Spinal cord (tissue), 10 donors: Measurements from ENCODE around the gene CCL21. TPM values are rescaled to one million over a fixed set of nuclear protein-coding genes. Genes with fewer than 3 reads are reported as not detected.
"Not testable (repeated sequence)": the region's sequence is repeated elsewhere in the genome, so short reads cannot be mapped to it uniquely, and the experiment has no call there.

ENCODE experiments used
- DNase-seq, 6 donors: peaks; one replicate each; pipeline versions ENCODE4 v3.0.0 to v3.0.0-alpha.2; 2013 to 2015; ENCODE audit warnings: low spot score in 6 of 6, low read depth in 4 of 6
- H3K27ac ChIP-seq: one replicate; pipeline ENCODE4 v1.5.1; 2013; ENCODE audit warnings: low read depth, low read length, control low read depth
- H3K27me3 ChIP-seq: one replicate; pipeline ENCODE4 v1.6.1; 2013; ENCODE audit warnings: low read length; ENCODE audit not compliant: control insufficient read depth, insufficient read depth
- H3K36me3 ChIP-seq: one replicate; pipeline ENCODE4 v1.6.1; 2013; ENCODE audit warnings: low read length; ENCODE audit not compliant: control insufficient read depth, insufficient read depth
- H3K4me1 ChIP-seq: one replicate; pipeline ENCODE4 v1.6.1; 2013; ENCODE audit warnings: low read length; ENCODE audit not compliant: control insufficient read depth, insufficient read depth
- H3K4me3 ChIP-seq: one replicate; pipeline ENCODE4 v1.5.1; 2013; ENCODE audit warnings: low read depth, low read length, control low read depth
- H3K9me3 ChIP-seq: one replicate; pipeline ENCODE4 v1.6.1; 2013; ENCODE audit warnings: low read length; ENCODE audit not compliant: control insufficient read depth, insufficient read depth
- whole genome bisulfite sequencing: methylation state at CpG from one replicate; pipeline ENCODE4 v1.1.5; 2013; ENCODE audit warnings: missing lambda C conversion rate; ENCODE audit not compliant: insufficient coverage; 5-methylcytosine and 5-hydroxymethylcytosine counted together
- polyA plus RNA-seq, 2 donors: library from polyadenylated mRNA; unstranded; fragments of 120-200 nt; gene quantifications; one replicate each; pipeline ENCODE4 v1.2.1, GENCODE V29; 2013; ENCODE audit not compliant: insufficient read length in 2 of 2
- total RNA-seq, 2 donors: library from RNA; depleted of rRNA in 1 of 2; stranded (reverse); fragments of 120-200 nt in 1 of 2; fragments of >200 nt in 1 of 2; gene quantifications; one replicate each; pipeline versions ENCODE4 v1.2.3 to v1.2.4, GENCODE V29; 2013 to 2014
- donor health status: healthy.

The CCL21 gene
- total and polyA plus RNA-seq, 4 donors, result 0.18 to 0.44 TPM; not detected in 2

- H3K9me3 ChIP-seq, result no peaks in the 10 kb centered on the region
- no peak overlapping the region for H3K27ac ChIP-seq
- H3K4me3 ChIP-seq, result no peak overlapping the region
- no peaks in the 10 kb centered on the region for H3K27me3 ChIP-seq
- no peaks in the 10 kb centered on the region for H3K36me3 ChIP-seq
- no peak for DNase-seq
- no peaks in the 10 kb centered on the region for H3K4me1 ChIP-seq
These were observed 24.8 kb upstream of the CCL21 start for GRCh38 chr9:34734720-34735119.

DNA sequence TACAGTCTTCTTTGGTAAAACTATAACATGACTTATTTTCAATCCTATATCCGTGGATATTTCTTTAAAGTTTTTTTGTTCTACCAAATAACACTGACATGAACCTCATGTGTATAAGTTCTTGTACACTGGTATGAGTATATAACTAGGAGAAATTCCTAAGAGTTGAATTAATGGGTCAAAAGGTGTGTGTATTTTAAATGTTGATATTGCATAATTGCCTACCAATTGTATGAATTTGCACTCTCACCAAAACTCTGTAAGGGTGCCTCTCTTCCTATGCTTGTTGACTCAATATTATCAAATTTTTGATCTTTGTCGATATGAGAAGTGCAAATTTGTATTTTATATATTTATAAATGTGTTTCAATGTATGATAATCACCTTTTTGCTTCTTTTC is 22.9 kb upstream of the CCL21 start:
- Histone ChIP-seq H3K4me3 (no peak overlapping the region), H3K9me3 (no peaks in the 10 kb centered on the region), H3K36me3 (no peaks in the 10 kb centered on the region), H3K27ac (no peak overlapping the region), H3K4me1 (no peaks in the 10 kb centered on the region), H3K27me3 (no peaks in the 10 kb centered on the region)
- whole genome bisulfite sequencing, result no CpG with 5 or more reads among the region's 2 CpGs
- DNase-seq, result no peak

DNA sequence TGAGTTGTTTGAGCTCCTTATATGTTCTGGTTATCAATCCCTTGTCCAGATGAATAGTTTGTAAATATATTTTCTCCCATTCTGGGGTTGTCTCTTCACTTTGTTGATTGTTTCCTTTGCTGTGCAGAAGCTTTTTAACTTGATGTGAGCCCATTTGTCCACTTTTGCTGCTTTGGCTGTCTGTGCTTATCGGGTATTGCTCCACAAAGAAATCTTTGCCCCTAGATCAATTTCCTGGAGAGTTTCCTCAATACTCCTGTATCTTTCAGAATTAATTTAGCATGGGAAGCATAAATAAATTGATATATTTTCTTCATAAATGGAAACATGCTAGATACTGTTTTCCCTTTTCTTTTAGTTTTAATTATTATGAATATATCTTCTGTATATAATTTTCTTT is 22.5 kb upstream of the CCL21 start:
- no peaks in the 10 kb centered on the region for H3K4me1 ChIP-seq
- no peaks in the 10 kb centered on the region for H3K9me3 ChIP-seq
- H3K27me3 ChIP-seq, result no peaks in the 10 kb centered on the region
- H3K27ac ChIP-seq, result no peak overlapping the region
- no peak for DNase-seq
- no CpG with 5 or more reads among the region's 1 CpG for WGBS
- no peaks in the 10 kb centered on the region for H3K36me3 ChIP-seq
- no peak overlapping the region for H3K4me3 ChIP-seq

- DNase-seq, result no peak
- Histone ChIP-seq H3K36me3 (no peaks in the 10 kb centered on the region), H3K27ac (no peak overlapping the region), H3K4me1 (no peaks in the 10 kb centered on the region), H3K9me3 (no peaks in the 10 kb centered on the region), H3K27me3 (no peaks in the 10 kb centered on the region), H3K4me3 (no peak overlapping the region)
- 86% methylated on average over 11 of the region's 11 CpGs for WGBS
These were observed 13.2 kb upstream of the CCL21 start for GRCh38 chr9:34723141-34723540.

- not testable (repeated sequence) for DNase-seq, H3K27ac ChIP-seq, H3K4me3 ChIP-seq, H3K27me3 ChIP-seq, H3K9me3 ChIP-seq, H3K36me3 ChIP-seq, H3K4me1 ChIP-seq
These were observed 9.8 kb upstream of the CCL21 start for GRCh38 chr9:34719769-34720025.

DNA sequence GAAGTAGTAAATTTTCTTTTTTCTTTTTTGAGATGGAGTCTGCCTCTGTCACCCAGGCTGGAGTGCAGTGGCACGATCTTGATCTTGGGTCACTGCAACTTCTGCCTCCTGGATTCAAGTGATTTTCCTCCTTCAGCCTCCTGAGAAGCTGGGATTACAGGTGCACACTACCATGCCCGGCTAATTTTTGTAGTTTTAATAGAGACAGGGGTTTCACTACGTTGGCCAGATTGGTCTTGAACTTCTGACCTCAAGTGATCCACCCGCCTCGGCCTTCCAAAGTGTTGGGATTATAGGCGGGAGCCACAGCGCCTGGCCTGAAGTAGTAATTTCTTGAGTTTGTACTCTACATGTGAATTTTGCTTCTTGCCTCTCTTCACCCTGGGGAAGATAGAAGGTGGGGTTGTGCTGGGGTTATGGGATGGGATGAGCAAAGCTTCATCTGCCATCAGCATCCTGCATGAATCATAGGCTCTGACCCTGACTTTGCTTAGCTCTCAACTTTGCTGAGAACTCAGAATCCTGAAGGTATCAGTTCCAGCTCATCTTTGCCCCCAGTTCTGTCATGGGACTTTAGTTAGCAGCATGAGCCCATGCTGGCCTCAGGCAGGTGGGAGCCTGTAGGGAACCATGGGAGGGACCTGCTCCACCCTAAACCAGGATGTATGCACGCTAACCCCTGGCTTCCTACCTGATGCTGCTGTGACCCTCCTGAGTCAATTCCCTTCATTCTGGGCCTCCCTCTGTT is 9.3 kb upstream of the CCL21 start:
- Histone ChIP-seq H3K27me3 (no peaks in the 10 kb centered on the region), H3K27ac (no peak overlapping the region), H3K36me3 (no peaks in the 10 kb centered on the region), H3K4me3 (no peak overlapping the region), H3K9me3 (no peaks in the 10 kb centered on the region), H3K4me1 (no peaks in the 10 kb centered on the region)
- DNase-seq, result no peak
- WGBS, result 87% methylated on average over 8 of the region's 8 CpGs

DNA sequence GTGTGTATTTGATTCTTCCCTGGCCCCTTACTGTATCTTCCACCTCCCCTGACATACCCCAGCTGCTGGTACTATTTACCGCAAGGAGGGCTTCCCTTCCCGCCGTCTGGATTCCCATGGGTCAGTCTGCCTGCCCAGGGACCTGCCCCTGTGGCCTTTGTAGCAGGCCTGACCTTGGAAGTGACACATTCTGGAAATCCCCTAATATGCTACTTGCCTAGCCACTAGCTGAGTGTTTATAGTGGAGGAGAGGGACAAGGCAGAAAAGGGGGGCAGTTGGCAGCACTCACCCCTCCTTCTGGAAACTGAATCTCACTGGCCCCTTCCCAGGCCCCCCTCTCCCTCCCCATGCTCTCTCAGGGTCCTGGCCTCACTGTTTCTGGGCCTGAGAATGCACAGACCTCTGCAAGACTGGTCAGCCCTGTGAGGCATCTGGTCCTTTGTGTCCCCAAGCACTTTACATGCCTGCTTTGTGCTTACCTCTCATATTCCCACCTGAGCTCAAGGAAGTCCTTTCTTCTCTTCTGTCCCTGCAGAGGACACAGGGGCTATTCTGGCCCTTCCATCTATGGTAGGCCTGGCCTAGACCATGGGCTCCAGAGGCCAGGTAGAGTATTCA is 8.2 kb upstream of the CCL21 start:
- no peak overlapping the region for H3K4me3 ChIP-seq
- H3K4me1 ChIP-seq, result no peaks in the 10 kb centered on the region
- no peak for DNase-seq
- H3K36me3 ChIP-seq, result no peaks in the 10 kb centered on the region
- no peaks in the 10 kb centered on the region for H3K9me3 ChIP-seq
- no peaks in the 10 kb centered on the region for H3K27me3 ChIP-seq
- WGBS, result 95% methylated on average over 3 of the region's 3 CpGs
- no peak overlapping the region for H3K27ac ChIP-seq

- no peak for DNase-seq
- WGBS, result 81% methylated on average over 3 of the region's 4 CpGs
These were observed 6.8 kb upstream of the CCL21 start for GRCh38 chr9:34716711-34717110.

GRCh38 chr9:34715639-34716215 is 5.8 kb upstream of the CCL21 start:
- WGBS, result 78% methylated on average over 6 of the region's 7 CpGs
- DNase-seq, result no peak
- Histone ChIP-seq H3K27me3 (no peaks in the 10 kb centered on the region), H3K4me1 (no peaks in the 10 kb centered on the region), H3K27ac (no peak overlapping the region), H3K9me3 (no peaks in the 10 kb centered on the region), H3K4me3 (no peak overlapping the region), H3K36me3 (no peaks in the 10 kb centered on the region)

More at GRCh38 chr9:34716711-34717110, 6.8 kb upstream of the CCL21 start:
- H3K4me1 ChIP-seq, result no peaks in the 10 kb centered on the region
- no peak overlapping the region for H3K27ac ChIP-seq
- no peak overlapping the region for H3K4me3 ChIP-seq
- no peaks in the 10 kb centered on the region for H3K27me3 ChIP-seq
- H3K36me3 ChIP-seq, result no peaks in the 10 kb centered on the region
- H3K9me3 ChIP-seq, result no peaks in the 10 kb centered on the region

GRCh38 chr9:34714007-34714406 is 4.1 kb upstream of the CCL21 start:
- no peak for DNase-seq
- Histone ChIP-seq H3K27me3 (no peaks in the 10 kb centered on the region), H3K4me3 (no peak overlapping the region)

More at GRCh38 chr9:34714007-34714406, 4.1 kb upstream of the CCL21 start:
- H3K36me3 ChIP-seq, result no peaks in the 10 kb centered on the region
- peaks cover 6% of the 10 kb centered on the region for H3K4me1 ChIP-seq
- no peaks in the 10 kb centered on the region for H3K9me3 ChIP-seq
- no peak overlapping the region for H3K27ac ChIP-seq
